Measurements from ENCODE around the gene COL27A1.

GRCh38 chr9:114181607-114182409 lies 26.5 kb downstream of the COL27A1 start:
- no peak for TF ChIP-seq EZH2 (IDR thresholded peaks at IDR 0.05; ENCODE audit: borderline replicate concordance)
- no peak for TF ChIP-seq CTCF (IDR thresholded peaks at IDR 0.05; ENCODE audit: poor library complexity)
